HG02642 (cell line): ENCODE data around the gene POLR2E.
"Not testable (repeated sequence)": the region's sequence is repeated elsewhere in the genome, so short reads cannot be mapped to it uniquely, and the experiment has no call there.

Experiments
- ATAC-seq: cut with Tn5 transposase; IDR thresholded peaks from one replicate; pipeline ENCODE4 v1.9.1; 2021; ENCODE audit warnings: mild to moderate bottlenecking; ENCODE audit not compliant: unreplicated experiment, poor library complexity

POLR2E gene

DNA sequence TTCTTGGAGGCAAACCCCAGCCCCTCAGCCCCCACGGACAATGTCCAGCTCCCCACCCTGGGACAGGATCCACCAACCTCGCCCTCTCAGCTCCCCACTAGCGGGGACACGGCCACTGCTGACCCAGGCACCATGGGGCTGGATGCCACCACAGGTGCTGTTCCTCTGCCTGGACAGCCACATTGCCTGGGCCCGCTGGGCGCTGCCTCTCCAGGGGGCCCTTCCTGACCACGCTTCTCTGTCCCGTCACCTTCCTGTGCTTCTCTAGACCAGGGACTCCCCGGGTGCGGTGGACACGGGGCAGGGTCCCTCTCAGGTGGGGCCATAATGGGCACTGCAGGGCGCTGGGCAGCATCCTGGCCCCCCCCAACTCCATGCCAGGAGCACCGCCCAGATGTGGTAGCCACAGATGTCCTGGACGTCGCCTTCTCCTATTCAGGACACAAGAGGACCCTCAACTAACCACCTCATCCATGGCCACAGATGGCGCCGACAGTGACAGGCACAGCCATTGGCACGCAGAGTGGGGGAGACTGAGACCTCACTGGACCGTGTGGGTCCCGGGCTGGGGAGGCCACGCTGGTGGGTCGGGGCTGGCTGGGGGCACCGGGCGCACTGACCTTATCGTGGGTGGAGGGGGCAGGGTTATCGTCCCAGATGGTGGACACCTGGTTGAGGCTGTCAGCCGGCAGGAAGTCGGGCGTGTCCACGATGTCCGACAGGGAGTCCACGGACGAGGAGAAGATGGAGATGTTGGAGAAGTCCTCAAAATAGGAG is 32.0 kb upstream of the POLR2E start:
- no peak for ATAC-seq

DNA sequence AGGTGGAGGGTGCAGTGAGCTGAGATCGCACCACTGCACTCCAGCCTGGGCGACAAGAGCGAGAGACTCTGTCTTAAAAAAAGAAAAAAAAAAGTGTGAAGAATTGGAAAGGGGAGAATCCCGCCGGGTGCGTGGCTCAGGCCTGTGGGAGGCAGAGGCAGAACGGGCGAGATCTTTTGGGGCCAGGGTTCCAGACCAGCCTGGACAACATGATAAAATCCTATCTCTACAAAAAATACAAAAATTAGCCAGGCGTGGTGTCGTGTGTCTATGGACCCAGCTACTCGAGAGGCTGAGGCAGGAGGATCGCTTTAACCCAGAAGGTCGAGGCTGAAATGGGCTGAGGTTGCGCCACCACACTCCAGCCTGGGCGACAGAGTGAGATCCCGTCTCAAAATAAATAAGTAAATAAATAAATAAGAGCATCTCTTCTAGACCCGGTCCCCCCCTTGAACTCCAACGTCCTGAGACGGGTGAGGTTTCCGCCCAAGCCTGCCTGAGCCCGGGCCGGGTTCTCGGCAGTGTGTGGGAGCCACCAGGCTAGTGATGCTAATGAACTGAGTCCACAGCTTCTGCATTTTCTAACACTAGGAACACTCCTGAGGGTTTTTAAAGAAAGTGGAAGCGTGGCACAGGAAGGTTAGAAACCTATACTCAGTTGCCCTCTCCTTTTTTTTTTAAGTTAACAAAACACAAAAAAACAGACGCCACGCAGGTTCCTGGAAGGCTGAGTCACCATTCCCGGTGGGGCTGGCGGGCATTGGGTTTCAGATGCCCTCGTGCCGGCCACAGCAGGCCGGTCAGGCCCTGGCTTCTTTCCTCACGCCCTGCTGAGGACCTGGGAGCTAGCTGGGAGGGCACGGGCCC is 30.7 kb upstream of the POLR2E start:
- no peak for ATAC-seq

DNA sequence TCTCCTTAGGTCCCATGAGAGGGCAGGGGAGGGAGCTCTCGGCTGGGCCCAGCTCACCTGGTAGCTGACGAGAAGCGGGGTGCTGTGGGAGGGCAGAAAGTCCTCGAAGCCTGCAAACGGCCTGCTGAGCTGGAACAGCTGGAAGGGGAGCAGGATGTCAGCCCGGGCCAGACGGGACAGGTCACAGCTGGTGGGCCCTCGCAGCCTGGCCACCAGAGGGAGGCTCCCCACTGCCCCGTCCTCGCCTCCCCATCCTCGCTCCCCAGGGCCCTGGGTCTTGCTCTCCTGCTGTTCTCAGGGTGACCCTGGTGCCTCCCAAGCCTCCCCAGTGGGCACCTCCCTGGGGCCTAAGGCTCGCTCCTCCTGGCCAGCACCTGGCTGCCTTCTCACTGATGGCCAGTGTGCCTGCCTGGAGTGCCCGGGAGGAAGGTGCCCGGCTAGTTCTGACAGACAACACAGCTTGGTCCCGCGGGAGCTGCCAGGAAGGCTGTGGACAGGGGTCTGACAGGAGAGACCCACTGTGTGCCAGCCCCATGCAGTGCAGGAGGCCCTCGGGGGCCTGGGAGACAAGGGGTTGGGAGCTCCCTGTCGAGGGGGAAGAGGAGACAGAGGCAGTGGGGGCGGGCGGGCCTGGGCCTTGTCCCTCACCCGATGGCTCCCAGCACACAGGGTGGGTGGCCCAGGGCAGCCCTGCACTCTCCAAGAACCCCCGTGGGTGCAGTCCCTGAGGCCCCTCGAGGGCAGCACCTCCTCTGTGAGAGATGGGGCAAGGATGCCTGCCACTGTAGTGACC is 28.9 kb upstream of the POLR2E start:
- ATAC-seq: no peak

DNA sequence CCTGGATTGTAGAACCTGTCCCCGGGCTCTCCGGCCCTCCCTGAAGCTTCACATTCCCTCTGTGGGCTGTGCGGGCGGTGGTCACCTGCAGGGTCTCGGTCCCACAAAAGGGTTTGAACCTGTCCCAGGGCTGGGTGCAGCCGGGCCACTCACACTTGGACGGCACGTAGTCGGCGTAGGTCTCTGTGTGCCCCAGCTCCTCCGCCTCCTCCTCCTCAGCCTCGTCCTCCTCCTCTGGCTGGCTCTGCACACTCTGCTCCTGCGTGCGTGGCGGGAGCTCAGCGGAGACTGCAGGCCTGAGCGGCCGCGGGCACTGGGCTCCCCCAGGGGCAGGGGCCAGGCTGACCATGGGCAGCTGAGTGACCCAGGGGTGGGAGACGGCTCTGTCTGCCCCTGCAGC is 28.2 kb upstream of the POLR2E start:
- no peak for ATAC-seq

DNA sequence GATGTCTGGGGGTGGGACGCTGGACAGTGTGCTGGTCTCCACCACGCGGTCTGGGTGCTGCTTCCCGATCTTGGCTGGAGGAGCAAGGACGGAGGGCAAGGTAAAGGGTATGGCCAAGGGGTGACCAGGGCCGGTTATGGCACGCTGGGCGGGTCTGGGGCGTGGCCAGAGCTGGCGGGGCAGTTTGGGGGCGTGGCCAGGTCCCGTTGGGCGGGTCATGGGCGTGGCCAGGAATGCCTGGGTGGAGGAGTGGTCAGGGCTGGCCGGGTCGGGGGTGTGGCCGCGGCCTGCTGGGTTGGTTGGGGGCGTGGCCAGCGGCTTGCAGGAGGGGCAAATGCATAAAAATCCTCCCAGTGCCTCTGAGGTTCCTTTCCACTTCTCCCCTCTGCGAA is 27.8 kb upstream of the POLR2E start:
- ATAC-seq: peak; percentile 40

DNA sequence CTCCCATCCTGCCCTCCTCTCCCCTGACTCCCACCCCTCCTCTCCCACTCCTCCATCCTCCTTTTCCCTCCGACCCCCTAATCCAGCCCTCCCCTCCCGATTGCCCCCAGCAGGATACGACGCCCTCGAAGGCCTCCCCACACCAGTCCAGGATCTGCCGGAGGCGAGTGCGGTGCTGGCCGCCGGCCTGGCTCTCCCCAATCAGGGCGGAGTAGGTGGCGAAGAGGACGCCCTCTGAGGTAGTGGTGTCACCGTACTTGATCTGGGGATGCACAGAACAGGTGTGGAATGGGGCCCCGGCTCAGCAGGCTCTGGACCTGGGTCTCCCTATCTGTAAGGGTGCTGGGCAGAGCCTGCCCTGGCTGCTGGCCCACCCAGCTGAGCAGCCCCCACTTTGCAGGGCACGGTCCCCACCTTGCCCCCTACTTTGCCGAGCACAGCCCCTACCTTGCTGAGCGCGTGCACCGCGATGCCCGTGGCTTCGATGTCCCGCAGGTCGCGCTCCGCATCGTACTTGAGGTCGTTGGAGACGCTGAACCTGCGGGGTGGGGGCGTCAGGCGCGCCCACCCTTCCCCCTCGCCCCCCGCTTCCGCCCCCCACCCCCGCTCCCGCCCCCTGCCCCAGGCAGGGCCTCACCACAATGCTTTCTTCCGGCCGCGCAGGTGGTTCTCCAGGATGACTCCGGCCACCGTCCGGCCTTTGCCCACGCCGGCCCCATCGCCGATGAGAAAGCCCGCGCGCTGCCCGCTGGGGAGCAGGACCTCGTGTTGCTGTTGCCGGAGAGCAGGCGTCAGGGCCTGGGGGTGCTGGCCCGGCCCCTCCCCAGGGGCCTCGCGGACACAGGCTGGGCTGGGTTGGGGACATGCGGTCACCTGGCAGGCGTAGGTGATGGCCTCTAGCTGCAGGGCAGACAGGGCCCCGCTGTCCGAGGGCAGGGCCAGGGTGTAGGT is 27.1 kb upstream of the POLR2E start:
- ATAC-seq: peak; percentile 10

DNA sequence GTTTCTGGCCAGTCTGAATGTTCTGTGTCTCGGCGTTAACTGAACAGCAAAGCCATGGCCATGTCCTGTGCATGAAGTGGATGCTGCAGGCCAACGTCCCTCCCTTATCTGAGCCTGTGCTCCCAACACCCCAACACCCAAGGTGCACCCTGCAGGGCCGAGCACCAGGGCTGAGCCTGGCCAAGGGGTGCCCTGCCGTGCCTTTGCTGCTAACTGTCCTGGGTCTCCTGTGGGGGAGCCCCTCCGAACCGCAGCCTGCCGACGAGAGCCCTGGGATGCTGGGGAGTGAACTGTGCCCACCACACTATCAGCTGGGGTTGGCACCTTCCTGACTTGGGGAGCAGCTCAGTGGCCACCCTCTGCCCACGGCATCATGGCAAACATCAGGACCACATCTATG is 26.2 kb upstream of the POLR2E start:
- ATAC-seq: no peak

DNA sequence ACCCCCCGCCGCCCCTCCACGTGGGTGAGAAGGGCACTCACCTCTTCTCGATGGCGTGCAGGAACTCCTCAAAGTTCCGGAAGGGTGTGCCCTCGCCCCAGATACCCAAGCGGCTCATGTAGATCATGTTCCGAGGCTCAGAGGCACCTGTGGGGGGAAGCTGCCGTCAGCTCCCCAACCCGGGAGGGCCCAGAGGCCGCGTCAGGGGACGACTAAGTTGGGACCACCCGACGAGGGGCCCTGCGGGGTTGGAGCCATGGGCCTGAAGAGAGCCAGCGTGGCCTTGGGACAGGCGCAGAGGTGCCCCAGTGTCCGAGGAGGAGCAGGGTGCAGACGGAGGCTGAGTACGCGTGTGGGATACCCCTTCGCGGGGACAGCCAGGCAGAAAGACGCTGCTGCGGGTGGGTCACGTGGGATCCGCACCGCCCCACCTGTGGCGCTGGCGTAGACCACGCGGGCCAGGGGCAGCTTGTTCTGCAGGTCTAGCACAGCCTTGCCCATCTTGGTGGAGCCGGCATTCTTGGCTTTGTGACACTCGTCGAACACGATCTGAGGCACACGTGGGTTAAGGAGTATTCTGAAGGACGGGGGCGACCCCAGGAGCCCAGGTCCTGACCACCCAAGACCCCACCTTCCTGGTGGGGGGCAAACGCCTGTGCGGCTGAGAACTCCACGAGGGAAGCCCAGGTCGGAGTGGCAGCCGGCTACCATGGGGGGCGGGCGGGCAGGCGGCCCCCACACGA is 24.5 kb upstream of the POLR2E start:
- ATAC-seq: no peak

DNA sequence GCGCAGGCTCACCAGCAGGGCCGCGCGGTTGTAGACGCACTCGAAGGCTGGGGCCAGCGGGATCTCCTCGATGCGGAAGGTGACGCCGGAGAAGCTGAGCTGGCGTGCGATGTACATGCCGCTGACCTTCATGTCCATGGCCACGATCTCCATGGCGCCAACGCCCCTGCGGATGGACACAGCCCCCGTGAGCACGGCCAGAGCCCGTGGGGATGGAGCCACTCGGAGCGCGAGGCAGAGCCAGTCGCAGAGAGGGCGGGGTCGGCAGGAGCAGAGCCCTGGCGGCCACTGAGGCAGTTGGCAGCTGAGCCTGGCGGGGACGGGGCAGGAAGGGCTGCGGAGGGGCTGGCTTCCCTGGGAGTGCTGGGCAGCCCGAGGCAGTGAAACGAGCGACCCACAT is 23.8 kb upstream of the POLR2E start:
- ATAC-seq: no peak

DNA sequence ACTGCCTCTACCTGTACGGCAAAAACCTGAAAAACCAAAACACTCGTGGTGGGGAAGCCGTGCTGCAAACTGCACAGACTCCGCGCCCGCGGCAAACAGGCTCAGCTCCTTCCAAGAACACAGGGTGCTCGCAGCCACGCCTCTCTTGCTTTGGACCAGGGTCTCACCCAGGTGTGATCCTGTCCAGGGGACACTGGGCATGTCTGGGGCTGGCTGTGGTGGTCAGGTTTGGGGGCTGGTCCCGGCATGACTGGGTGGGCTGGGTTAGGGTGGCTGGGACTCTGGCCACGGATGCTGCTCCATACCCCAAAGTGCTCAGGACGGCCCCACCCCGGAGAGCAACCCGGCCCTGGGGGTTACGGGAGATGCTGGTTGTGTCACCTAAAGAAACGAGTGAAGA is 22.5 kb upstream of the POLR2E start:
- no peak for ATAC-seq

DNA sequence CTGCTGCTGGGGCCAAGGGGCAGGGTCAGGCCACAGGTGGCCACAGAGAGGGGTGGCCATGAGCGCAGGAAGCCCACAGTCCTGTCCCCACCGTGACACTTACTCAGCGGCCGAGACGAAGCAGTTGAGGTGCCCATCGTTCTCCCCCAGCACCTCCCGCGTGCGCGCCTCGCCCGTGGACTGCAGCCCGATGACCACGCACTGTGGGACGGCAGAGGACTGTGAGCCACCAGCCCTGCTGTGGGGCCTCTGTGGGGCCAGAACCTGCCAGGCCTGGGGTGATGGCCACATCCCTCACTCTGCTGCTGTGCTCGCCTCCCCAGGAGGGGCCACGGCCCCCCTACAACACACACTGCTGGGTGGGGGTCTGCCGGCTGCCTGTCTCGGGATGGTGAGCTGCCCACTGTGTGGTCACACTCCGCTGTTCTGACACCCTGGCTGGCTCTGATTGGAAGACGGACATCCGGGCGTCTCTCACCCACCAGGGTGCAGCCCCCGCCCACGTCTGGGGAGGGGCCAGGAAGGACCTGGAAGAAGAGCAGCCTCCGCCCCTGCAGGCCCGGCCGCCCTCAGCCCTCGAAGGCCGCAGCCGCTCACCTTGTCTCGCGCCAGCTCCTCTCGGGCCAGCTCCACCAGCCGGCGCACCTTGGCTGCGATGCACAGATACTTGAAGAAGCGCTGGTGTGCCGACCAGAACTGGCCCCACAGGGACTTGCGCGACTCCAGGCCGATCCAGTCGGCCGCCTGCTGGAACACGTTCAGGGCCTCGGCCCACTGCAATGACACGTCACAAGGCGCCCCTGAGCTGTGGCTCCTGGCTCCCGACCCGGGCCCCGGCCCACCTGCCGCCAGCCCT is 21.8 kb upstream of the POLR2E start:
- no peak for ATAC-seq

DNA sequence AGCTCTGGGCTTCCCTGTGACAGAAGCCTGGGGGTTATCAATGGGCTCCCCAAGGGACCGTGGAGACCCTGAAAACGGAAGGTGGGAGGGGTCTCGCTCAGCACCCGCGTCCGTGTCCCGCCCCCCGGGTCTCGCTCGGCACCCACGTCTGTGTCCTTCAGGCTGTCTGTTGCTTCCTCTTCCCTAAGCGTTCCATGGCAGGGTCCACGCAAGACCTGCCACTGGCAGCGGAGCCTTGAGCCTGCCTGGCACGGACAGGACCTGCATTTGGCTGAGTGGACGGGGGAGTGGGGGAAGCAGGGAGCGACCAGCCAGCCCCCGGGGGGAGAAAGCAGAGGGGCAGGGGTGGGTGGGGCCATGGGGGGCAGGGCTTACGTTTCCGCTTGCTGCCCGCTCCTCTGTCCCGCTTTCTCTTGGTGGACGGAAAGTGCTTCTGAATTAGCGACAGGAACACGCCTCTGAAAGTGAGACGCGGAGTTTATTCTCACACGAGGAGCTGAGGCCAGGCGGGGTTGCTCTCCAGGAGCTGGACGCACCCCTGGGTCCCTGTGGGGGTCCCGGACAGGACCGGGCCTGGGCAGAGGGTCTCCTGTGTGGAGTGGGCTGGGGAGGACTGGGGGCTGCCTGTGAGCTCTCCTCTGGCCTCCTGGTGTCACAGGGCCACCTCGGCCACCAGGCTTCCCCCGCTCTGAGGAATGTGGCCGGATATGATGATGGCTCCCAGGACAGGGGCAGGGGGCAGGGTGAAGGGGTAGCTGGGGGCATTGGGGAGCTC is 20.7 kb upstream of the POLR2E start:
- no peak for ATAC-seq

DNA sequence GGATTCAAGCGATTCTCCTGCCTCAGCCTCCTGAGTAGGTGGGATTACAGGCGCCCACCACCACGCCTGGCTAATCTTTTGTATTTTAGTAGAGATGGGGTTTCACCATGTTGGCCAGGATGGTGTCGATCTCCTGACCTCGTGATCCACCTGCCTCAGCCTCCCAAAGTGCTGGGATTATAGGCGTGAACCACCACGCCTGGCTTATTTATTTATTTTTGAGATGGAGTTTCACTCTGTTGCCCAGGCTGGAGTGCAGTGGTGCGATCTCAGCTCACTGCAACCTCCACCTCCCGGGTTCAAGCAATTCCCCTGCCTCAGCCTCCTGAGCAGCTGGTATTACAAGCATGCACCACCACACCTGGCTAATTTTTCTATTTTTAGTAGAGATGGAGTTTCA is 19.6 kb upstream of the POLR2E start:
- not testable (repeated sequence) for ATAC-seq

DNA sequence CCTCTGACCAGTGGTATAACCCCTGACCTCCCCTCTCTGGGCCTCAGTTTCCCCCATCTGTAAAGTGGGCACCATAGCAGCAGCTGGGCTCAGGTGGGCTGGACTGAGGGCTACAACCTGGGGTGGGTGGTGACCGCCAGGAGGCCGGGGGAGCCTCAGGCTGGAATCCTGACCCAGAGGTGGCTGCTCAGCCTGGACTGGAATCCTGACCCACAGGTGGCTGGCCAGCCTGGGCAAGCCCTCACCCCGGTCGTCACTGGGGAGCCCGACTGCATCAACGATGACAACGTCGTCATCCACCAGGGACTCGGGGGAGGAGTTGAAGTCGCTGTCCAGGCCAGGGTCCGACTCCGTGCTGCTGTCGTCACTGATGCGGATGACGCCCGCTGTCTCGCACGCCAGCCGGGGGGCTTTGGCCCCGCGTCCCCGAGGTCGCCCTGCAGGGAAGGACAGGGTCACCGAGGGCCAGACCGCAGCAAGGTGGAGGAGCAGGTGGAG is 18.9 kb upstream of the POLR2E start:
- no peak for ATAC-seq

DNA sequence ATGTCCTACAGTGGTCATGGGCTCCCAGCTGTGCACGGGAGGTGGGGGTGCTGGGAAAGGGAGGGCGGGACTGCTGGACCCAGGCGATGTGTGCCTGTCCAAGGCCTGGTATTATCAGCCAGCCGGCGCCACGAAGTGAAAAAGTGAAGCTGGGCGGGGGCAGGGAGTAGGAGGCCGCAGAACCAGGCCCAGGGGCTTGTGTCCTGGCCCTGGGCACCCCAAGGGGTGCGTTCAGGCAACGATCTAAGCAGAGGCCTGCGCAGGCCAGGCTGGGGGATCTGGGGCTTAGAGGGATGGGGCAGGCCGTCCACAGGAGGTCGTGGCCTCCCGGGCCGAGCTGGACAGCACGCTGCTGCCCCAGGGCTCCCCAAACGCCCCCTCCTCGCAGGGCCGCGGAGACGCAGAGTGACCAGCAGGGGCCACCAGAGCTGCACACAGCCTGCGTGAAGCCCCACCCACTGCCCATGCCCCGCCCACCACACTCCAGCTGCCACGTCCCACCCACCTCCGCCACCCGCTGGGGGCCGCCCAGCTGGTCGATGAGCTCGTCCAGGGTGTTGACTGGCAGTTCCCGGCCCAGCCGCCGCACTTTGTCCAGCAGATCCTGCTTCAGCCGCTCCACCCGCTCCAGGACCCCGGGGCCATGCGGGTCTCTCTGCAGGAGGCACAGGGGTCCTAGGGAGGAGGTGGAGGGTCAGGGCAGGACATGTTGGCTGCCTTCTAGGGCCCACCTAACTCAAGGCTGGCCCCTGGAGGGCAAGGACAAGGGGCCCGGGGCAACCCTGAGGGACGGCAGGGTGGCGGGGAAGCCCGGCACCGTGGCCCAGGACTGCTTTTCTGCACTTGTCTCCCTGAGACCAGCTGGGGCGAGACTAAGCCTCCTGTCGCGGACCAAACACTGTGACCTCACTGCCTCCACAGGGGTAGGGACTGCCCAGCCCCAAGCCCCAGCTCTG is 18.1 kb upstream of the POLR2E start:
- ATAC-seq: peak; percentile 59
